Suppressor macrophage treated with lipopolysaccharide for 4 hours (primary cell): ENCODE measurements around the gene CPNE6.
"Not testable (repeated sequence)": the region's sequence is repeated elsewhere in the genome, so short reads cannot be mapped to it uniquely, and the experiment has no call there.

Experiments used
- DNase-seq: peaks from one replicate; pipeline ENCODE4 v3.0.0-alpha.2; 2020

CPNE6 gene

GRCh38 chr14:24088095-24088494 is 16.7 kb downstream of the CPNE6 start:
- DNase-seq, result no peak

GRCh38 chr14:24089890-24090289 is 18.5 kb downstream of the CPNE6 start:
- DNase-seq, result no peak

GRCh38 chr14:24092110-24092504 is 20.7 kb downstream of the CPNE6 start:
- no peak for DNase-seq

- DNase-seq, result peak; percentile 58
These were observed 21.3 kb downstream of the CPNE6 start for GRCh38 chr14:24092505-24093206.

- no peak for DNase-seq
These were observed 22.0 kb downstream of the CPNE6 start for GRCh38 chr14:24093207-24093900.

GRCh38 chr14:24093901-24094840 is 22.8 kb downstream of the CPNE6 start, which contains the start of gene PCK2:
Gene PCK2, plus strand, starts transcription at chr14:24094311. Its CDS starts 95 bp downstream, at chr14:24094406.
- DNase-seq, result peak; percentile 93

- no peak for DNase-seq
These were observed 23.5 kb downstream of the CPNE6 start for GRCh38 chr14:24094841-24095270.

GRCh38 chr14:24095271-24096068 is 24.1 kb downstream of the CPNE6 start:
- DNase-seq, result peak; percentile 82

GRCh38 chr14:24096545-24097181 is 25.3 kb downstream of the CPNE6 start:
- no peak for DNase-seq

GRCh38 chr14:24098229-24098926 is 27.0 kb downstream of the CPNE6 start:
- DNase-seq, result no peak

GRCh38 chr14:24098927-24099813 is 27.8 kb downstream of the CPNE6 start:
- no peak for DNase-seq

GRCh38 chr14:24100197-24100981 is 29.0 kb downstream of the CPNE6 start:
- DNase-seq, result peak; percentile 32

- no peak for DNase-seq
These were observed 29.7 kb downstream of the CPNE6 start for GRCh38 chr14:24100982-24101494.

- no peak for DNase-seq
These were observed 31.1 kb downstream of the CPNE6 start for GRCh38 chr14:24102357-24103048.

GRCh38 chr14:24103451-24103850 is 32.1 kb downstream of the CPNE6 start:
- no peak for DNase-seq

- DNase-seq, result not testable (repeated sequence)
These were observed 34.4 kb downstream of the CPNE6 start for GRCh38 chr14:24105609-24106239.

GRCh38 chr14:24106672-24107271 is 35.4 kb downstream of the CPNE6 start:
- DNase-seq, result no peak
